Endothelial cell of umbilical vein (primary cell): ENCODE results near the gene EPS15. TPM values are rescaled to one million over a fixed set of nuclear protein-coding genes. Genes with fewer than 3 reads are reported as not detected.

Experiments
- BruUV-seq: library from RNA; stranded (reverse); fragments of 400-500 nt; replicated peaks from 2 replicates; lab custom pipeline; 2021; lab: Mats Ljungman, UMichigan
- CTCF ChIA-PET: fragments of 300-600, 350-600 bp; sonication (Branson Sonifier 250); formaldehyde crosslinking; loops from one replicate; lab custom pipeline; 2021; ENCODE audit warnings: antibody characterized with exemption, inconsistent platforms; lab: Charles Lee
- POLR2A ChIA-PET: fragments of 300-600, 350-600 bp; sonication (Branson Sonifier 250); formaldehyde crosslinking; loops from one replicate; lab custom pipeline; 2021; ENCODE audit warnings: antibody characterized with exemption, inconsistent platforms; lab: Charles Lee
- DNase-seq: peaks from one replicate; pipeline ENCODE4 v3.0.0-alpha.2; 2011; ENCODE audit warnings: low read depth, low spot score
- FAIRE-seq: peaks from 2 replicates; lab custom pipeline; 2011; peaks lifted over from hg19 to GRCh38; lab: Jason Lieb, UNC
- H2AFZ ChIP-seq: 2 replicates; pipeline ENCODE4 v1.6.0; 2012; ENCODE audit warnings: low read depth, low read length, control low read depth, inconsistent platforms
- H3K27ac ChIP-seq: 2 replicates; pipeline ENCODE4 v1.5.1; 2011; ENCODE audit warnings: low read depth, mild to moderate bottlenecking, control low read depth, low read length, moderate library complexity; ENCODE audit not compliant: insufficient read depth
- H3K27me3 ChIP-seq, 2 experiments: 2 replicates each; pipeline versions ENCODE4 v1.6.0 to v1.6.1; 2011; ENCODE audit warnings: low read length in 2 of 2, mixed read lengths in 1 of 2; ENCODE audit not compliant: control insufficient read depth in 2 of 2, insufficient read depth in 2 of 2
- H3K36me3 ChIP-seq, 2 experiments: 2 replicates in 1 of 2; 3 replicates in 1 of 2; pipeline ENCODE4 v1.5.1; 2011; ENCODE audit warnings: low read length in 2 of 2, mild to moderate bottlenecking in 1 of 2, moderate library complexity in 1 of 2; ENCODE audit not compliant: control insufficient read depth in 2 of 2, insufficient read depth in 2 of 2; ENCODE audit errors: extremely low read depth in 1 of 2
- H3K4me1 ChIP-seq: 3 replicates; pipeline ENCODE4 v1.5.1; 2011; ENCODE audit warnings: mild to moderate bottlenecking, low read length; ENCODE audit not compliant: control insufficient read depth, insufficient read depth; ENCODE audit errors: extremely low read depth
- H3K4me2 ChIP-seq: 2 replicates; pipeline ENCODE4 v1.6.1; 2011; ENCODE audit warnings: low read length, control low read depth, mixed read lengths; ENCODE audit not compliant: insufficient read depth
- H3K4me3 ChIP-seq, 3 experiments: fragments of 200-600 bp in 1 of 3; sonication (generic), shearing (Covaris generic) in 1 of 3; replicated peaks in 1 of 3; 2 replicates each; pipeline ENCODE4 v1.5.1; 2011 to 2016; ENCODE audit warnings: control low read depth in 3 of 3, low read length in 3 of 3, mild to moderate bottlenecking in 2 of 3, inconsistent platforms in 1 of 3, low read depth in 1 of 3, moderate library complexity in 1 of 3; ENCODE audit not compliant: insufficient read depth in 1 of 3
- H3K79me2 ChIP-seq: 2 replicates; pipeline ENCODE4 v1.6.0; 2012; ENCODE audit warnings: low read length, inconsistent platforms; ENCODE audit not compliant: control insufficient read depth, insufficient read depth
- H3K9ac ChIP-seq: replicated peaks from 2 replicates; pipeline ENCODE3; 2011; ENCODE audit warnings: low read length, control low read depth; ENCODE audit not compliant: insufficient read depth; ENCODE audit errors: extremely low read depth
- H3K9me1 ChIP-seq: replicated peaks from 3 replicates; pipeline ENCODE4 v1.6.0; 2011; ENCODE audit warnings: mild to moderate bottlenecking, low read length; ENCODE audit not compliant: control insufficient read depth, insufficient read depth; ENCODE audit errors: extremely low read depth
- H3K9me3 ChIP-seq: replicated peaks from 2 replicates; pipeline ENCODE4 v1.5.1; 2012; ENCODE audit warnings: low read length, inconsistent platforms; ENCODE audit not compliant: control insufficient read depth, insufficient read depth
- H4K20me1 ChIP-seq: replicated peaks from 2 replicates; pipeline ENCODE3; 2011; ENCODE audit warnings: mild to moderate bottlenecking, low read length; ENCODE audit not compliant: control insufficient read depth, insufficient read depth; ENCODE audit errors: extremely low read depth
- EZH2 ChIP-seq: IDR thresholded peaks from 2 replicates; pipeline ENCODE4 v1.6.1; 2012; ENCODE audit warnings: borderline replicate concordance, low read depth, mild to moderate bottlenecking, moderate library complexity, low read length, inconsistent platforms; ENCODE audit not compliant: severe bottlenecking
- FOS ChIP-seq: IDR thresholded peaks from 2 replicates; pipeline ENCODE4 v1.6.1; 2011; ENCODE audit warnings: mild to moderate bottlenecking, low read length, moderate library complexity, borderline replicate concordance; ENCODE audit not compliant: insufficient read depth
- GATA2 ChIP-seq: IDR thresholded peaks from 2 replicates; pipeline ENCODE4 v1.7.0; 2011; ENCODE audit warnings: low read depth, mild to moderate bottlenecking, moderate library complexity, mixed read lengths, low read length; ENCODE audit not compliant: insufficient read length, insufficient read depth
- JUN ChIP-seq: IDR thresholded peaks from 2 replicates; pipeline ENCODE4 v1.6.1; 2011; ENCODE audit warnings: borderline replicate concordance, low read depth; ENCODE audit not compliant: insufficient read length, insufficient read depth
- MYC ChIP-seq: IDR thresholded peaks from one replicate; pipeline ENCODE4 v1.6.1; 2011; ENCODE audit warnings: mild to moderate bottlenecking, low read depth, low read length
- POLR2A ChIP-seq: IDR thresholded peaks from 2 replicates; pipeline ENCODE4 v1.6.1; 2012; ENCODE audit warnings: low read depth, mild to moderate bottlenecking, control low read depth, low read length
- POLR2AphosphoS5 ChIP-seq: IDR thresholded peaks from 2 replicates; pipeline ENCODE4 v1.6.1; 2012; ENCODE audit warnings: low read depth, mild to moderate bottlenecking, control low read depth, low read length, moderate library complexity; ENCODE audit not compliant: insufficient read depth
- dilution Hi-C: fragments of 300-500 bp; cut with MboI; formaldehyde crosslinking; loops from one replicate; pipeline ENCODE4 v1.15.0; 2019; ENCODE audit warnings: low sequenced_read_pairs; ENCODE audit not compliant: extremely low pct_ligation_motif_present
- intact Hi-C: fragments of 100-400 bp; cut with micrococcal nuclease; formaldehyde crosslinking; loops from one replicate; pipeline ENCODE4 v1.10.0; 2022
- polyA plus RNA-seq, 4 experiments: library from polyadenylated mRNA; depleted of rRNA in 3 of 4; stranded (reverse) in 3 of 4; unstranded in 1 of 4; fragments of >200 nt; gene quantifications; 2 replicates each; pipeline versions ENCODE4 v1.2.1 to v1.2.3, GENCODE V29; 2011 to 2012; ENCODE audit warnings: missing spikeins in 1 of 4
- total RNA-seq: library from RNA; stranded (reverse); gene quantifications from 2 replicates; pipeline ENCODE4 v1.2.3, GENCODE V29; 2021
- TF ChIP-seq, protein P1 (sequence below): IDR thresholded peaks from 2 replicates; pipeline ENCODE4 v1.6.1; 2011; ENCODE audit not compliant: insufficient read depth, insufficient read length
- TF ChIP-seq, protein P2 (sequence below), 2 donors: IDR thresholded peaks; 1 replicate in 1 of 2; 2 replicates in 1 of 2; pipeline ENCODE4 v1.5.1; 2011; ENCODE audit warnings: low read length in 2 of 2, mild to moderate bottlenecking in 2 of 2, moderate library complexity in 2 of 2, control low read depth in 1 of 2, inconsistent platforms in 1 of 2, low read depth in 1 of 2; ENCODE audit not compliant: insufficient read depth in 1 of 2; ENCODE audit errors: extremely low read depth in 1 of 2

The EPS15 gene
- total and polyA plus RNA-seq, 2 donors (not counting 3 experiments of a cell fraction or from before 2014, with no cell fraction given) = 15.4 to 44.8 TPM

DNA sequence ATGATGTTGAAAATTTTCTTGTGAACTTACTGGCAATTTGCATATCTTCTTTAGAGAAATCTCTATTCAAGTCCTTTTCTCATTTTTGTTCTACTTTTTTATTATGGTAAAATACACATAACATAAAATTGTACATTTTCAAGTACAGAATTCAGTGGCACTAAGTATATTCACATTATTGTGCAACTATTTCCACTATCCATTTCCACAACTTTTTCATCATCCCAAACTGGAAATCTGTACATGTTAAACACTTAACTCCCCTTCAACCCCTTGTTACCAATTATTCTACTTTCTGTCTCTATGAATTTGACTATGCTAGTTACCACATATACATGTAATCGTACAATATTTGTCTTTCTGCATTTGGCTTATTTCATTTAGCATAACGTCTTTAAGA, 19.4 kb downstream of the EPS15 start:
- intact Hi-C loops = no loop called here

More for the DNA sequence above, 19.4 kb downstream of the EPS15 start:
- H3K36me3 ChIP-seq = no peaks in the 10 kb centered on the region
- no peak overlapping the region for H3K27ac ChIP-seq
- H3K4me3 ChIP-seq = no peak overlapping the region
- no peaks in the 10 kb centered on the region for H3K27me3 ChIP-seq
- H4K20me1 ChIP-seq = no peaks in the 10 kb centered on the region
- peaks cover 49% of the 10 kb centered on the region for H3K79me2 ChIP-seq
- no peaks in the 10 kb centered on the region for H3K9me3 ChIP-seq
- no peak overlapping the region for H2AFZ ChIP-seq
- no peaks in the 10 kb centered on the region for H3K4me1 ChIP-seq
- FAIRE-seq = no peak
- no TSS peak for BruUV-seq
- dilution Hi-C loops = no loop called here
- POLR2A ChIA-PET = no interaction called here
- CTCF ChIA-PET = no interaction called here
- H3K9ac ChIP-seq = no peak overlapping the region
- TF ChIP-seq EZH2 (no peak), FOS (no peak), POLR2A (no peak), JUN (no peak), GATA2 (no peak), MYC (no peak), POLR2AphosphoS5 (no peak)
- TF ChIP-seq, protein P1, sequence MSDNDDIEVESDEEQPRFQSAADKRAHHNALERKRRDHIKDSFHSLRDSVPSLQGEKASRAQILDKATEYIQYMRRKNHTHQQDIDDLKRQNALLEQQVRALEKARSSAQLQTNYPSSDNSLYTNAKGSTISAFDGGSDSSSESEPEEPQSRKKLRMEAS = no peak
- TF ChIP-seq, protein P2, sequence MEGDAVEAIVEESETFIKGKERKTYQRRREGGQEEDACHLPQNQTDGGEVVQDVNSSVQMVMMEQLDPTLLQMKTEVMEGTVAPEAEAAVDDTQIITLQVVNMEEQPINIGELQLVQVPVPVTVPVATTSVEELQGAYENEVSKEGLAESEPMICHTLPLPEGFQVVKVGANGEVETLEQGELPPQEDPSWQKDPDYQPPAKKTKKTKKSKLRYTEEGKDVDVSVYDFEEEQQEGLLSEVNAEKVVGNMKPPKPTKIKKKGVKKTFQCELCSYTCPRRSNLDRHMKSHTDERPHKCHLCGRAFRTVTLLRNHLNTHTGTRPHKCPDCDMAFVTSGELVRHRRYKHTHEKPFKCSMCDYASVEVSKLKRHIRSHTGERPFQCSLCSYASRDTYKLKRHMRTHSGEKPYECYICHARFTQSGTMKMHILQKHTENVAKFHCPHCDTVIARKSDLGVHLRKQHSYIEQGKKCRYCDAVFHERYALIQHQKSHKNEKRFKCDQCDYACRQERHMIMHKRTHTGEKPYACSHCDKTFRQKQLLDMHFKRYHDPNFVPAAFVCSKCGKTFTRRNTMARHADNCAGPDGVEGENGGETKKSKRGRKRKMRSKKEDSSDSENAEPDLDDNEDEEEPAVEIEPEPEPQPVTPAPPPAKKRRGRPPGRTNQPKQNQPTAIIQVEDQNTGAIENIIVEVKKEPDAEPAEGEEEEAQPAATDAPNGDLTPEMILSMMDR (IDR thresholded peaks at IDR 0.05; ENCODE audit: extremely low read depth in 1 of 2, insufficient read depth in 1 of 2, low read depth in 1 of 2, low read length in 2 of 2) = no peak
- no peaks in the 10 kb centered on the region for H3K9me1 ChIP-seq
- no peak for DNase-seq
- no peak overlapping the region for H3K4me2 ChIP-seq
